ENCODE results near the gene TTLL8. TPM values are rescaled to one million over a fixed set of nuclear protein-coding genes. Genes with fewer than 3 reads are reported as not detected.

Gene TTLL8
- total RNA-seq, 1 donor, result not detected

GRCh38 chr22:50034126-50035081 lies 23.7 kb downstream of the TTLL8 start:
- no peak overlapping the region for H3K4me3 ChIP-seq (ENCODE audit: low read depth, low read length)
- DNase-seq (ENCODE audit: low read depth), result no peak
- TF ChIP-seq, protein P1, sequence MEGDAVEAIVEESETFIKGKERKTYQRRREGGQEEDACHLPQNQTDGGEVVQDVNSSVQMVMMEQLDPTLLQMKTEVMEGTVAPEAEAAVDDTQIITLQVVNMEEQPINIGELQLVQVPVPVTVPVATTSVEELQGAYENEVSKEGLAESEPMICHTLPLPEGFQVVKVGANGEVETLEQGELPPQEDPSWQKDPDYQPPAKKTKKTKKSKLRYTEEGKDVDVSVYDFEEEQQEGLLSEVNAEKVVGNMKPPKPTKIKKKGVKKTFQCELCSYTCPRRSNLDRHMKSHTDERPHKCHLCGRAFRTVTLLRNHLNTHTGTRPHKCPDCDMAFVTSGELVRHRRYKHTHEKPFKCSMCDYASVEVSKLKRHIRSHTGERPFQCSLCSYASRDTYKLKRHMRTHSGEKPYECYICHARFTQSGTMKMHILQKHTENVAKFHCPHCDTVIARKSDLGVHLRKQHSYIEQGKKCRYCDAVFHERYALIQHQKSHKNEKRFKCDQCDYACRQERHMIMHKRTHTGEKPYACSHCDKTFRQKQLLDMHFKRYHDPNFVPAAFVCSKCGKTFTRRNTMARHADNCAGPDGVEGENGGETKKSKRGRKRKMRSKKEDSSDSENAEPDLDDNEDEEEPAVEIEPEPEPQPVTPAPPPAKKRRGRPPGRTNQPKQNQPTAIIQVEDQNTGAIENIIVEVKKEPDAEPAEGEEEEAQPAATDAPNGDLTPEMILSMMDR (IDR thresholded peaks at IDR 0.05; ENCODE audit: insufficient read depth, low read length), result no peak

DNA sequence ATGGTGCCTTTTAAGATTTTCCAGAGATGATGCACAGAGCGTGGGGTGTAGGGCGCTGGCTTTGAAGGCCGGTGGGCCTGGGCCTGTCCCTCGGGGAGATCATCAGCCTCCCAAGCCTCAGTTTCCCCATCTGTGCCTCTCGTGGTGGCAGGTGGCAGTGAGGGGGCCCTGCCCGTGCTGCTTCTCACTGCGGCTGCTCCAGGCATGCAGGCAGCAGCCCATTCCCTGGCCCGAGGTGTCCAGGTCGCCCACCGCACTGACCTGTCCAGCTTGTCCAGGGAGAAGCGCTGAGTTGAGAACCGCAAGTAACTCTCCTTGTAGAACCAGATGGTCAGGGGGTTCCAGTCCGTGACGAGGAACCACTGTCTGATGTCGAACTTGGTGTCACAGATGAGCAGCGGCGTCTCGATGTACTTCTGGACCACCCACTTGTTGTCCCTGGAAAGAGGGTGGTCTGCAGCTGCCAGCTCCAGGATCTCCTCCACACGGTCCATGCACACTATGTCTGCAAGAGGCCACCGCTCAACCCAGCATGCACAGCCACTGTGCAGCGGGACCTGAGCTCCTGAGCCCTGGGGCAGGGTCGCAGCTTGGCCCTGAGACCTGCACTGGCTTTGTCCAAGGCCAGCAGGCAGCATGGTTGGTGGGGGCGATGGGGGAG lies 25.0 kb downstream of the TTLL8 start:
- TF ChIP-seq, protein P1 (IDR thresholded peaks at IDR 0.05; ENCODE audit: insufficient read depth, low read length), result no peak
- H3K4me3 ChIP-seq (ENCODE audit: low read depth, low read length), result no peak overlapping the region
- no peak for DNase-seq (ENCODE audit: low read depth)

DNA sequence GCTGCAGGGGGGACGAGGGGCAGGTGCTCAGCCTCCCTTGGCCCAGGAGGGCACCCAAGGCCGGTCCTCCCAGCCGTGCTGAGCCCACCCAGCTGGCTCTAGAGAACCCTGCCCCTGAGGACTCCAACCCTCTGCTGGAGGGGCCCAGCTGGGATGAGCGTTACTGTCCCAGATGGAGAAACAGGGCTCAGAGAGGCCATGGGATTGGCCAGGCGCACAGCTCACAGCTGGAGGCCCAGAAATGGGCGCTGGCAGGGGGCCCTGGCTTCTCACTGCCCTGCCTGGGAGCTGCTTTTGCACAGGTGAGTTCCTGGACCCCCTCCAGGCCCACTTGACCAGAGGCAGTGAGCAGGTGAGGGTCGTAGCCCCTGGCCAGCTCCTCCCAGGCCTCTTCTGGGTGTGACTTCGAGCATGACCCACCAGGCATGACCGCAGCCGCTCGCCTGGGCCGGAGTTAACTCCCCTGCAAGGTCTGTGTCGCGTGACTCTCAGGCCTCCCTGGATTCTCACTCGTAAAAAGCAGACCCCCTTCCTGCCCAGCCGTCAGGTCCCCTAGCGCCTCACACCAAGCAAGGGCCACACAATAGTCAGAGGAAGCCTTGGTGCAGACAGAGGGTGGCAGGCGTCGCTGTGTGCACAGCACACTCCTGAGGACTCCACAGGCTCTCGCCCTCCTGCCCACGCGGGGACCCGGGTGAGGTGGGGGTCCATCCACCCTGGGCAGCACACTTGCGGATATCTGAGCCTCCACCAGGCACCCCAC lies 25.8 kb downstream of the TTLL8 start:
- no peak for DNase-seq (ENCODE audit: low read depth)
- TF ChIP-seq, protein P1 (IDR thresholded peaks at IDR 0.05; ENCODE audit: insufficient read depth, low read length), result no peak
- no peak overlapping the region for H3K4me3 ChIP-seq (ENCODE audit: low read depth, low read length)

- H3K4me3 ChIP-seq (ENCODE audit: low read depth, low read length), result no peak overlapping the region
- no peak for DNase-seq (ENCODE audit: low read depth)
- TF ChIP-seq, protein P1 (IDR thresholded peaks at IDR 0.05; ENCODE audit: insufficient read depth, low read length), result no peak
These were observed 26.7 kb downstream of the TTLL8 start for GRCh38 chr22:50031189-50032091.

DNA sequence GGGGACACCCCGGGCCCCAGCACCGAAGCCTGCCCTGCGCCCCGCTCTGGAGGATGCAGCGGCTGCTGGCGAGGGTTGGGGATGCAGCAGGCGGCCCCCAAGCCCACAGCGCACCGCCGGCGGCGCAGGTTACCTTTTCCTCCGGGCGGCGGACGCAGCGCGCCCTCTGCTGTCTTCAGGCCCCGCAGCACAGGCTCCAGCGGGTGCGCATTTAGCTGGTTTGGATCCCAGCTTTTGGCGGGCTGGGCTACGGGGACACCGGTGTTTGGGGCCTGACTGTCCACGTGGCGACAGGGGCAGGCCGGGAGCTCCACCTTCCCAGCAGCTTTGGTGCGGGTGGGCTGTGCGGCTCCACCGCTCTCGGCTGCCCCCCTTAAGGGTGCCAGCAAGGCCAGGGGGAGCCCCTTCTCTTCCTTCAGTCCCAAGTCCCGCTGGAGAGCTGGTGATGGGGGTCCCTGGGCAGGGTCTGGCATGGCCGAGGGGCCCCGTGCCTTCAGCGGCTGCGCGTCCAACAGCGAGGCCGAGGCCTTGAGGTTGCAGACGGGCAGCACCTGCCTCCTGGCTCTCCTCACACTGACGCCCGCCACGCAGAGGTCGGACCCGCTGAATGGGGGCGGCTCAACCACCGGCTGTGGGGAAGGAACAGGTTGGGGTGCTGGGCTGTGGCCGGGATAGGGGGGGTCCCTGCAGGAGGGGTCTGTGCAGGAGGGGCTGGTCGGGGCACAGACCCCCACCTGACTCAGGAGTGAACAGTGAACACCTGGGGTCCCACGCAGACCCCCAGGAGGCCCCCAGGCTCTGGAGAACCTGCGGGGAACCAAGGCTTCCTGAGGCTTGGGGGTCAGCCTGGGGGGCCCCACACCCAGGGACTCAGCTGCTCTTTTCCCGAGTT lies 27.6 kb downstream of the TTLL8 start:
- peak; percentile 62 for DNase-seq (ENCODE audit: low read depth)

More for the DNA sequence above, 27.6 kb downstream of the TTLL8 start:
- no peak overlapping the region for H3K4me3 ChIP-seq (ENCODE audit: low read depth, low read length)
- TF ChIP-seq, protein P1 (IDR thresholded peaks at IDR 0.05; ENCODE audit: insufficient read depth, low read length), result peak; percentile 88

All from fibroblast of the aortic adventitia (primary cell).